RWPE1 (cell line): ENCODE measurements around the gene SDK2.
A peak's percentile ranks its signal among the peaks of the same experiment; 100 is the strongest.

Source experiments
- CTCF ChIA-PET: fragments of 350-600 bp; sonication (Branson Sonifier 250); formaldehyde crosslinking; extraction: SDS; loops from one replicate; lab custom pipeline; 2021; lab: Yijun Ruan, JAX
- POLR2A ChIA-PET: fragments of 400-600 bp; formaldehyde crosslinking; extraction: SDS; loops from one replicate; lab custom pipeline; 2020; ENCODE audit warnings: antibody characterized with exemption; ENCODE audit not compliant: low non-redundant PET; lab: Yijun Ruan, JAX
- DNase-seq: peaks from one replicate; pipeline ENCODE4 v3.0.0; 2012; ENCODE audit warnings: low spot score
- H3K27ac ChIP-seq: fragments of 450-650 bp; 2 replicates; pipeline ENCODE4 v1.5.1; 2017
- CTCF ChIP-seq: fragments of 450-650 bp; conservative IDR thresholded peaks from 2 replicates; pipeline ENCODE4 v1.5.1; 2017; ENCODE audit warnings: low read depth, mild to moderate bottlenecking

The SDK2 gene

GRCh38 chr17:73327676-73328075, 316.6 kb downstream of the SDK2 start:
- ChIA-PET POLR2A (no interaction called here), CTCF (no interaction called here)
- TF ChIP-seq CTCF: no peak
- DNase-seq: no peak
- H3K27ac ChIP-seq: peak overlapping the region; percentile 34; the same call in 1 of the 2 replicates

- no peak for TF ChIP-seq CTCF
- no peak for DNase-seq
- POLR2A ChIA-PET: no interaction called here
- peak overlapping the region; percentile 80 for H3K27ac ChIP-seq
- CTCF ChIA-PET: no interaction called here
Measured at GRCh38 chr17:73325527-73325842, 318.8 kb downstream of the SDK2 start.

DNA sequence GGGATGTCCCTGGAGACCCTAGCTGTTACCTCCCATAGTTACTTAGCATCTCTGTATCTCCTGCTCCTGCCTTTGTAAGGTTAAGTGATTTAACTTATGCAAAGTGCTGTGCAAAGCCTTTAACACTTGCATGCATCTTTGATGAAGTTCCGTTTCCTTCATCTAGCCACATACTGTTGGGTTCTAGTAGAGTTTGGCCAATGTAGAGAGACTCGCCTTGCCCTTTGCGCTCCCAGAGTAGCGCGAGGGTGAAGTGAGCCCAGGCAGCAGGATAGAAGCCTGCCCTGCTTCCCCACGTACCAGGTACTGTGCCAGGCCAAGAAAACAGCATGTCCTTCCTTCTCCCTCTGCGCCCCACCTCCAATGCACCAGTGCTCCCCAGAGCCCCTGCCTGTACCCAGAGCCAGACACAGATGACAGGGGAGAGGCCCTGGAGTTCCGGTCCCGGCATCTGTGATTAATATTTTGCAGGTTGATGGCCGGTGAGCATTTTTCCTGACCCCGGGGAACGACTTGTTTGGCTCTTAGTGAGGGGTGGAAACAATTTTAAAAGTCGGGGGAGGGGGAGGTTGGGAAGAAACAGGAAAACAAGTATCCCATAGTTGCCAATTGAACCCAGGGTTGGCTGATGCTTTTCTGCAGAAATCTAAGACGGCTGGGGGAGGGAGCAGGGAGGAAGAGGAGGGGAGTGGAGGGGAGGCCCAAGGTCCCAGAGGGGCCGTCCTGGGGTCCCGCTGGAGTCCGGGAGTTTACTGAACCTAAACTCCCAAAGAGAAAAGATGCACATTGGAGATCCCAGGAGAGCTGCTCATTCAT, 319.3 kb downstream of the SDK2 start:
- POLR2A ChIA-PET: no interaction called here
- peak overlapping the region; percentile 80 for H3K27ac ChIP-seq
- DNase-seq: no peak
- TF ChIP-seq CTCF: no peak
- CTCF ChIA-PET: no interaction called here

GRCh38 chr17:73324160-73324475, 320.1 kb downstream of the SDK2 start:
- ChIA-PET CTCF (interaction anchor here (0.6 kb wide), 1 partner anchor 69 kb away, joined by 5 read pairs; no protein-coding TSS in a partner anchor), POLR2A (interaction anchor here (0.6 kb wide), 1 partner anchor 879 kb away, joined by 3 read pairs; the partner anchor contains the start of gene RPL38)
- no peak for TF ChIP-seq CTCF
- DNase-seq: no peak
- peak overlapping the region; percentile 80 for H3K27ac ChIP-seq

DNA sequence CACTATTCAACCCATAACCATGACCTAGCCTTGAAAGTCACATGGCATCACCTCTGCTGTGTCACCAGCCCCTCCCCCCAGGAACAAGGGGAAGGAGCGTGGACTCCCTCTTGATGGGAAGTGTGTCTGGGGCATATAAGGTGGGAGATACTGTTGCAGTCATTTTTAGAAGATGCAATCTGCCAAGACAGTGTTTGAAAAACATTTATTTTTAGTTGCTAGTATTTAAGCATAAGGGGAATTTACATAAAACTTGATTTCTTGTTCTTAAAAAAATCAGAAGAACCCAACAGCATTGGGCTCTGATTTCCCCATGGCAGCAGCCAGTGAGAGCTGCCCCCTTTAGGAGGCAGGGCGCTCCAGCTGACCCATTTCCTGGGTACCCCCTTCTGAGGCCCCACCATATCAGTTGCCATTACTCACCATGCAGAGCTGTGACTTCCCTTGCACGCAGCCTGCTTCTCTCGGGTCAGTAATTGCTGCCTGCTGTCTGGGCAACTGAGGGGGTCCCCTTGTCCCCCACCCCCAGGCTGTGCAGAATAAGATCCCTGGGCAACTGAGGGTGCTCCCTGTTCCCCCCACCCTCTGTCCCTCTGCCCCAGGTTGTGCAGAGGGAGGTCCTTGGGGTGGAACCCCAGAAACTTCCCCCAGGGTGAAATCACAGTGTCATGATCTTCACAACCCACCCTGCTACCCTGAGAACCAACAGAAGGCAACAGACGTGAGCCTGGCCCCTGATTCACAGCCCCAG, 320.7 kb downstream of the SDK2 start:
- CTCF ChIA-PET: interaction anchor here (0.6 to 1.1 kb wide), 3 partner anchors 25 to 767 kb away, joined by 3 to 5 read pairs (median 3); no protein-coding TSS in a partner anchor
- no peak for TF ChIP-seq CTCF
- POLR2A ChIA-PET: interaction anchor here (0.6 kb wide), 1 partner anchor 880 kb away, joined by 3 read pairs; the partner anchor contains the start of gene RPL38
- peak overlapping the region; percentile 80 for H3K27ac ChIP-seq
- DNase-seq: no peak

DNA sequence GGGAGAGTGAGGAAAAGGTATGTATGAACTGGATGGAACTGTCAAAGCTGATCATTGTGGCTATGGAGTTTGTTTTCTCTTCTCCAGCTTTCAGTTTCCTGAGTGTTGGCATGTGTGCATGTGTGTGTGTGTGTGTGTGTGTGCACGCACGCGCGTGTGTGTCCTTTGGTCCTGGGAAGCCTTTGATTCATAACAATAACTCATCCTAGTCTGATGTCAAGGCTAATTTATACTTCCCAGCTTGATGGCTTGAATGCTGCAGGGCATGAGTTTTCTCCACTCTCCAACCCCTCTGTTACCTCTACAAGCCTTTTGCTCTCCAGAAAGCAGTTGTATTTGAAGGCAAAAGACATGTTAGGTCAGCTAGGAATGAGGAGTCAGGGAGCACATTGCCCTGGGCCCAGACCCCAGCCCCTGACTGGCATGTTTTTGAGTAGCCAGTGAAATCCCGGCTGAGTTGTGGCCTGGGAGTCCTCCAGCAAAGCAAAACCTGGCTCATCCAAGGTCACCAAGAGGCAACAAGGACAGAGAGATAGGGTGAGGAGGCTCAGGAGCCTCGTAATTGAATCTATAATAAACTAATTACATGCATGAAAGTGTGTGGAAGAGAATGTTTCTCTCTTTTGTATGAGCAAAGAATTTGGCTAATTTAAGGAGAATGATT, 323.5 kb downstream of the SDK2 start:
- no peak for TF ChIP-seq CTCF
- DNase-seq: no peak
- peak overlapping the region; percentile 52 for H3K27ac ChIP-seq
- ChIA-PET CTCF (interaction anchor here (0.6 kb wide), 1 partner anchor 47 kb away, joined by 3 read pairs; no protein-coding TSS in a partner anchor), POLR2A (interaction anchor here (0.6 kb wide), 1 partner anchor 19 kb away, joined by 4 read pairs; no protein-coding TSS in a partner anchor)
